IPS DF 6.9 (cell line): Measurements from ENCODE around the gene METTL26.

Experiments
- DNase-seq: peaks from one replicate; pipeline ENCODE4 v3.0.0-alpha.2; 2013; ENCODE audit warnings: low read depth, low spot score
- H3K27ac ChIP-seq: one replicate; pipeline ENCODE4 v1.5.1; 2013; ENCODE audit warnings: low read length, control low read depth
- H3K27me3 ChIP-seq: 2 replicates; pipeline ENCODE4 v1.6.1; 2013; ENCODE audit warnings: mild to moderate bottlenecking, low read length; ENCODE audit not compliant: control insufficient read depth, insufficient read depth
- H3K36me3 ChIP-seq: 2 replicates; pipeline ENCODE4 v1.6.1; 2013; ENCODE audit warnings: low read length; ENCODE audit not compliant: control insufficient read depth, insufficient read depth
- H3K4me1 ChIP-seq: 2 replicates; pipeline ENCODE4 v1.6.1; 2013; ENCODE audit warnings: low read length; ENCODE audit not compliant: control insufficient read depth, insufficient read depth
- H3K4me3 ChIP-seq: 2 replicates; pipeline ENCODE4 v1.5.1; 2013; ENCODE audit warnings: mild to moderate bottlenecking, low read length
- H3K9me3 ChIP-seq: 2 replicates; pipeline ENCODE4 v1.6.1; 2013; ENCODE audit warnings: low read length, inconsistent platforms; ENCODE audit not compliant: control insufficient read depth, insufficient read depth
- WGBS: extraction: QIAGEN DNeasy Blood & Tissue Kit; methylation state at CpG from one replicate; pipeline ENCODE4 v1.1.7; 2013; ENCODE audit warnings: mixed read lengths, missing lambda C conversion rate; ENCODE audit not compliant: insufficient read length, insufficient coverage; 5-methylcytosine and 5-hydroxymethylcytosine counted together

METTL26 gene

DNA sequence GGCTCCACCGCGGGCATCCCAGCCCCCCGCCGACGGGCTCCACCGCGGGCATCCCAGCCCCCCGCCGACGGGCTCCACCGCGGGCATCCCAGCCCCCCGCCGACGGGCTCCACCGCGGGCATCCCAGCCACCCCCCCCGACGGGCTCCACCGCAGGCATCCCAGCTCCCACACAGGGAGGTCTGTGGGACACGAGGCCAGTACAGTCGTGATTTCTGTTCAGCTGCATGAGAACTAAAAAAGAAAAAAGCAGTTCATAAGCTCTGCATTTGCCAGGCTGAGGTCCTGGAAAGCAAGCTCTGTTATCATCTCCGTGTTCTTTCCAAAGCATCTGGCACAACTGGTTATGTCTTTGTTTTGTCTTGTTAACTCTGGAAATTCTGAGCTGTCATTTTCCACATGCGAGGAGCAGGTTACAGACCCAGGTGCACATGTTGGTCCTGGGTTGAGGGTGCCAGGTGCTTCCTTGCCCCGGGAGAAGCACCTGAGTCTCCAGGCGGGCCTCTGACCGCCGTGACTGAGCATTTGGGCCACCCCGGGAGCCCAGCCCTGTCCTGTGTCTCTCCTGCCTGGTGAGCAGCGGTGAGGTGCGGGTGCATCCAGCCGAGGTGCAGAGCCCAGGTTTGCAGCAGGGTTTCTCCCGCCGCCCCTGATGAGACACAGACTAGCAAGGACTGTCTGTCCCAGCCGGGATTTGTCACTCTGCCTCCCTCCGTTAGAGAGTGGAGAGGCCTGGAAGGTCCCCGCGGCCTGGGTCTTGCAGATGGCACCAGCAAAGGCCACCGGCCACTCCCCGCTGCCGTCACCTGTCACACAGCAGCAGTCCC is 15.2 kb downstream of the METTL26 start:
- no peaks in the 10 kb centered on the region for H3K27me3 ChIP-seq
- no peaks in the 10 kb centered on the region for H3K9me3 ChIP-seq
- H3K36me3 ChIP-seq = no peaks in the 10 kb centered on the region
- H3K4me1 ChIP-seq = no peaks in the 10 kb centered on the region
- H3K4me3 ChIP-seq = no peak overlapping the region
- no peak overlapping the region for H3K27ac ChIP-seq
- DNase-seq = no peak
- WGBS = no CpG with 5 or more reads among the region's 41 CpGs

DNA sequence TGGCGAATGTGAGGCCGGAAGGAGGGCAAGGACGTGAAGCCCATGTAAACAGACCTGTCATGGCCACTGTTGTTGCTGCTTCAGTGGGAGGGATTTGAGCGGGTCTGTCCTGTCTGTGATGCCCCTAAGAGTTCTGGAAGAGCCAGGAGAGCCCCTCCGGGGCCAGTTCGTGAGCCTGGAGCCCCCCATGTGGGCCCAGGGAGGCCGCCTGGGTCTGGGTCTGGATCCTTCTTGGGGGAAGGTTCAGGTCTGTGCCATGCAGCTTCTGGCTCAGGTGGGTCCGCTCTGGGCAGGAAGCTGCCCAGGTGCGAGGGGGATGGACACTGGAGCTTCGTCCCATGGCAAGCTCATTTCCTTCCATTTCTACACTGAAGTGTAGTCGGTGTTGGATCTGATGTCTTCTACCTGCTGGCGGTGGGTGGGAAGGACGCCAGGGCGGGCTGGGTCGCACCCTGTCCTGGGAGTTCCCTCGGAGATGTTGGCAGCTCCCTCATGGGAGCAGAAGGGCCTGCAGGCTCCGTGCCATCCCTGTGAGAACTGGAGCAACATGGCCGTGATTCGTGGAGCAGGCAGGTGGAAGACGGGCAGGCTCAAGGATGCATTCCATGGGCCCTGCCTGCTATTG is 16.5 kb downstream of the METTL26 start:
- Histone ChIP-seq H3K4me3 (no peak overlapping the region), H3K36me3 (0 out of 2 replicates have a peak, but pooled peaks cover 1% of the 10 kb centered on the region), H3K9me3 (no peaks in the 10 kb centered on the region), H3K4me1 (no peaks in the 10 kb centered on the region), H3K27me3 (no peaks in the 10 kb centered on the region), H3K27ac (no peak overlapping the region)
- WGBS = no CpG with 5 or more reads among the region's 20 CpGs
- no peak for DNase-seq

DNA sequence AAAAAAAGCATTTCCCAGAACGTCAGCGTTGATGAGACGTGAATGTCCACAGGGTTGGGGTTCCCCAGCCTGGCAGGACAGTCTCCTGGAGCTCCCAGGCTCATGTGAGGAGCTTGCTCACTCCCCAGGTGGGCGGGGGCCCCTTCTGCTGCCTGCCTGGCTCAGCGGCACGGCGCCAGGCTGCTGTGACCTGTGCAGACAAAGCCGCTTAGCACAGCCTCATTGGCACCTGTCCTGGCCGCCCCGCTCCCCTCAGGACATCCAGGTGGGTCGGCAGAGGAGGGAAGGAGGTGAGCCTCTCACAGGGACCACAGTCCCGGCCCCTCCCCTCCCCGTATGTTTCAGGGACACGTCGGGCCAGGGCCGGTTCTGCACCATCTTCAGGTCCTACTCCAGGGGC is 18.2 kb downstream of the METTL26 start:
- Histone ChIP-seq H3K9me3 (no peaks in the 10 kb centered on the region), H3K36me3 (peaks cover 2% of the 10 kb centered on the region; the same call in 1 of the 2 replicates), H3K4me3 (no peak overlapping the region), H3K27me3 (no peaks in the 10 kb centered on the region), H3K4me1 (no peaks in the 10 kb centered on the region), H3K27ac (no peak overlapping the region)
- no CpG with 5 or more reads among the region's 16 CpGs for WGBS
- DNase-seq = no peak

DNA sequence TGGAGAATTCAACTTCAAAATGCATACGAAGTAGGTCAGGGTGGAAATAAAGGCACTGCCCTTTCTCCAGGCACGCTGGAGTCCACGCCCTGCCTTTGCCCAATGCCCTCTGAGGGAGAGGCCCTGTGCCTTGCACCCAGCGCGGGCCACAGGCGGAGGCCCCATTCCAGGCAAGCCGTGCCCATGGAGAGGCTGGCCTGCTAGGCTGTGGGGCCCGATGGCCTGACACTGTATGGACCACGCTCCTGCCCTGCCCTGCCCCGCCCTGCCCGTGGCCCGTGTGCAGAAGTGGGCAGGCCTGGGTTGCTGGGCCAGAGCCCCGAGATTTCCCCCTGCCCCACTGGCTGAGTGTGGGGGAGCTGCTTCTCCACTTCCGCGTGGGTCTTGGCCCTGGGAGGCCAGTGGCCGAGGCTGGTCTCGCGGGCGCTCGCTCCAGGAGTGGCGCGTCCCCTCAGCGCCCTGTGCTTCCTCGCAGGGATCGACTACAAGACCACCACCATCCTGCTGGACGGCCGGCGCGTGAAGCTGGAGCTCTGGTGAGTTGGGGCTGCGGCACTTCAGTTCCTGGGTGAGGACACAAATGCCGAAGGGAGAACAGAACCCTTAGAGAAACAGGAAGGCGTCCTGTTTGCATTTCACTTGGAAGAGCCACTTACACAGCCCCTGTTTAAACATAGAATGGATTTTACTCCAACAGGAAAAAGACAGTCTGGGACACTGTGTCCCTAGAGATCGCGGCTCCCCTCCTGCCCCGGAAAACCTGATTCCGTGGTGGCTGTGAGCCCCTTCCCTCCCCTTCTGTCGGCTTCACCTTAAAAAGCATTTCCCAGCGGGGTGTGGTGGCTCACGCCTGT is 19.1 kb downstream of the METTL26 start:
- Histone ChIP-seq H3K4me3 (no peak overlapping the region), H3K36me3 (peaks cover 2% of the 10 kb centered on the region; the same call in 1 of the 2 replicates), H3K9me3 (no peaks in the 10 kb centered on the region), H3K4me1 (no peaks in the 10 kb centered on the region), H3K27ac (no peak overlapping the region), H3K27me3 (no peaks in the 10 kb centered on the region)
- WGBS = no CpG with 5 or more reads among the region's 39 CpGs
- no peak for DNase-seq

DNA sequence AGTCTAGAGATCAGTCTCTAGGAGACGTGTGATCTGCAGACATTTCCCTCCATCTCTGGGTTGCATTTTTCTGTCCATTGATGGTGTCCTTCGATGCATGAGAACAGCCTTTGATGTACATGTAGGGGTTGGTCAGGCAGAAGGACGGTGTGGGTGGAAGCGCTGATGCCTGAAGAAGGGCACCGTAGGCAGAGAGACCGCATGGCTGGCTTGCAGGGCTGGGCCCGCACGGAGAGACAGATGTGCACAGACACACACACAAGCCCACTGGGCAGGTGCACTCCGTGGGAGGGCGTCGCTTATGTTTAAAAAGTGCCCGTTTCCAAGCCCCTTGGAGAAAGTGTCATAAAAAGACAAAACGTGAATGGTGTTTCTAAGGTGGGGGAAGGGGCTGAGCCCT is 21.0 kb downstream of the METTL26 start:
- no peaks in the 10 kb centered on the region for H3K27me3 ChIP-seq
- H3K27ac ChIP-seq = no peak overlapping the region
- no peak overlapping the region for H3K4me3 ChIP-seq
- no CpG with 5 or more reads among the region's 13 CpGs for WGBS
- H3K4me1 ChIP-seq = no peaks in the 10 kb centered on the region
- H3K9me3 ChIP-seq = no peaks in the 10 kb centered on the region
- peaks cover 2% of the 10 kb centered on the region; the same call in 1 of the 2 replicates for H3K36me3 ChIP-seq
- DNase-seq = no peak

DNA sequence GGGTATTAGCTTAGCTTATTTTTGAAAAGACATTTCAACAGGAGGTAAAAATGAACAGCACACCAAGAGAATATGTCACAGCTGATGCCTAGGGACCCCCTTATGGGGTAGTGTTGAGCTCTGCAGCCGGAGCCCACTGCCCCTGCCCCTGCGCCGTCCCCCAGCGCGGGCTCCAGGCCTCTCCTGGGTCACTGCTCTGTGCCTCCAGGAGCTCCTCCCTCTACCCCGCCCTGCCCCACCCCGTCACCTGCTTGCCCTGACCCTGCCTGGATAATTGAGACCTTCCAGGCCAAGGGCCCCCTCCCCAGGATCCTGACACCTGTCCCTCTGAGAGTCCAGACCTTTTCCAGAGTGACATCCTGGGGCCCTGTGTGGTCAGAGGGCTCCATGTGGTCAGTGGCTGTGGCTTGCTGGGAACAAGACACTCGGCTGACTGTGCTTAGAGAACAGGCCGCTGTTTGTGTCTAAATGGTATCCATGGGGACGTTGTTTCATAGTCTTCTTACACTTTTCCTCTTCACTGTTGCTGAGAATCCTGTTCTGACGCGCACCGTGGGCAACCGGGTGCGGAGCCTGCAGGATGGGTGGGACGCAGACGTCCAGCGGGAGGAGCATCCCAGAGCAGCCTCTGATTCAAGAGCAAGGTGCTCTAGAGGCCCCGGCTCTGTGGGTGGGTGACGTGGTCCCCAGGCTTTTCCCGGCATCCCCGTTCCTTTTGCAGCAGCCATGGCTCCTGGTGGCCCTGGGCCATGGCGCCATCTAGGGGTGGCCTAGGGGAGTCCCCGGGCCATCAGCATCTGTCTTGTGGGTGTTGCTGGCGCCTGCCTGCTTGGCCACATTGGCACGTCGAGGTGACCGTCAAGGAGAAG is 25.4 kb downstream of the METTL26 start:
- H3K36me3 ChIP-seq = peaks cover 2% of the 10 kb centered on the region; the same call in 1 of the 2 replicates
- H3K27me3 ChIP-seq = no peaks in the 10 kb centered on the region
- no peak for DNase-seq
- no peak overlapping the region for H3K27ac ChIP-seq
- H3K4me1 ChIP-seq = no peaks in the 10 kb centered on the region
- no peaks in the 10 kb centered on the region for H3K9me3 ChIP-seq
- WGBS = no CpG with 5 or more reads among the region's 28 CpGs
- H3K4me3 ChIP-seq = no peak overlapping the region

DNA sequence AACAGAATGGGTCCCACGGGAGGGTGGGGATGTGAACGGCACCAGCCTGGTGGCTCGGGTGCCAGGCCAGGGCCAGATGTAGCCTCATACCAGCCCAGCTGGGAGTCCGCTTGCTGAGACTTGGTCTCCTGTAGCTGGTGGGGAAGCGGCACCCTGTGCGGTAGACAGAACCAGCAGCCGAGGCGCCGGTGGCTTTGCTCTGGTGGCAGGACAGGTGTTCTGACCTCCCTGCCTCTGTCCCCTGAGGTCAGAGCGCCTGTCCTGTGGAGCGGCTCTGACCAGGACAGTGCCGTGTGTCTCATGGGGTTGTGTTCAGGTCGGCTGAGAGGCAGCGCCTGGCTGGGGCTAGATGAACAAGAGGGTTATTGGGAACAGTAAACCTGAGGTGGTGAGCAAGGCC is 26.1 kb downstream of the METTL26 start:
- DNase-seq = no peak
- Histone ChIP-seq H3K4me3 (no peak overlapping the region), H3K4me1 (no peaks in the 10 kb centered on the region), H3K9me3 (no peaks in the 10 kb centered on the region), H3K36me3 (peaks cover 2% of the 10 kb centered on the region; the same call in 1 of the 2 replicates), H3K27me3 (no peaks in the 10 kb centered on the region), H3K27ac (no peak overlapping the region)
- no CpG with 5 or more reads among the region's 14 CpGs for WGBS

DNA sequence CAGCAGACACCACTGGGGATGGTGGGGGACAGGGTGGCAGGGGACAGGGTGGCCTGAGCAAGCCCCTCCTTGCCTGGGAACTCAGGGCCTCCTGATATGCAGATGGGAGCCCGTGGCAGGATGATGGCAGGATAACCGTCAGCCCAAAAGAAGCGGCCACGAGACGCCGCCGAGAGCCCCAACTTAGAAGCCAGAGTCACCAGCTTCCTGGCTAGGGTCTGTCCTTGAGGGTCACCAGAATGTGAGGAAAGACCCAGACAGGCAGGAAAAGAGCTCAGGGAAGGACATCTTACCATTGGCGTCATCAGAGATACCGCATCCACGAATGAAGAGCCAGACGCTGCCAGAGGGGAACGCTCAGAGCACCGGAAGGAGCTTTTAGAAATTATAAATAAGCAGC is 26.8 kb downstream of the METTL26 start:
- no peak overlapping the region for H3K27ac ChIP-seq
- DNase-seq = no peak
- H3K27me3 ChIP-seq = no peaks in the 10 kb centered on the region
- H3K4me3 ChIP-seq = no peak overlapping the region
- H3K9me3 ChIP-seq = no peaks in the 10 kb centered on the region
- H3K4me1 ChIP-seq = no peaks in the 10 kb centered on the region
- no CpG with 5 or more reads among the region's 13 CpGs for WGBS
- no peaks in the 10 kb centered on the region; the same call in 1 of the 2 replicates for H3K36me3 ChIP-seq

DNA sequence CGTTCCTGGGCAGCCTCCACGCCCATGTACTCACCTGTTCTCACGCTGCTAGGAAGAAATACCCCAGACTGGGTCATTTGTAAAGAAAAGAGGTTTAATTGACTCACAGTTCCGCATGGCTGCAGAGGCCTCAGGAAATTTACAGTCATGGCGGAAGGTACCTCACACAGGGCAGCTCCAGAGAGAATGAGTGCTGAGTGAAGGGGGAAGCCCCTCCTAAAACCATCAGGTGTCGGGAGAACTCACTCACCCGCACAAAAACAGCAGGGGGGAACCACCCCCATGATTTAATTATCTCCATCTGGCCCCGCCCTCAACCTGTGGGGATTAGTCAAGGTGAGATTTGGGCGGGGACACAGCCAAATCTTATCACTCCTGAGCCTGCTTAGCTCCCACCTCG is 28.1 kb downstream of the METTL26 start:
- Histone ChIP-seq H3K9me3 (no peaks in the 10 kb centered on the region), H3K27me3 (no peaks in the 10 kb centered on the region), H3K4me3 (no peak overlapping the region), H3K27ac (no peak overlapping the region), H3K36me3 (no peaks in the 10 kb centered on the region), H3K4me1 (no peaks in the 10 kb centered on the region)
- DNase-seq = no peak
- WGBS = no CpG with 5 or more reads among the region's 10 CpGs
